ENCODE data around the gene ELOB.

ELOB gene

GRCh38 chr16:2810651-2811050, 33.6 kb upstream of the ELOB start:
- no peak for DNase-seq

GRCh38 chr16:2809149-2809760, 32.2 kb upstream of the ELOB start:
- no peak for DNase-seq

GRCh38 chr16:2808181-2808580, 31.1 kb upstream of the ELOB start:
- DNase-seq: no peak

- no peak for DNase-seq
These were observed 29.2 kb upstream of the ELOB start for GRCh38 chr16:2806286-2806685.

GRCh38 chr16:2804728-2805127, 27.6 kb upstream of the ELOB start:
- DNase-seq: no peak

- no peak for DNase-seq
These were observed 26.6 kb upstream of the ELOB start for GRCh38 chr16:2803545-2804195.

- DNase-seq: no peak
These were observed 22.8 kb upstream of the ELOB start for GRCh38 chr16:2799859-2800226.

- no peak for DNase-seq
These were observed 22.3 kb upstream of the ELOB start for GRCh38 chr16:2799205-2799858.

- DNase-seq: no peak
These were observed 21.7 kb upstream of the ELOB start for GRCh38 chr16:2798723-2799204.

GRCh38 chr16:2795395-2796143, 18.5 kb upstream of the ELOB start:
- no peak for DNase-seq

GRCh38 chr16:2792940-2793339, 15.9 kb upstream of the ELOB start:
- DNase-seq: no peak

GRCh38 chr16:2791174-2791573, 14.1 kb upstream of the ELOB start:
- no peak for DNase-seq

GRCh38 chr16:2790631-2791030, 13.6 kb upstream of the ELOB start:
- DNase-seq: no peak

- DNase-seq: no peak
These were observed 10.9 kb upstream of the ELOB start for GRCh38 chr16:2787961-2788360.

- DNase-seq: no peak
These were observed 10.3 kb upstream of the ELOB start, which contains the start of gene PRSS33 for GRCh38 chr16:2787406-2787805. TSS of gene PRSS33 (minus strand) at chr16:2787560. CDS start at chr16:2786547, 1,013 bp downstream.

GRCh38 chr16:2786826-2787151, 9.7 kb upstream of the ELOB start:
- DNase-seq: no peak

GRCh38 chr16:2786061-2786825, 9.2 kb upstream of the ELOB start:
- no peak for DNase-seq

- no peak for DNase-seq
These were observed 8.3 kb upstream of the ELOB start for GRCh38 chr16:2785101-2785991.

- no peak for DNase-seq
These were observed 7.4 kb upstream of the ELOB start for GRCh38 chr16:2784358-2785100.

GRCh38 chr16:2783581-2784357, 6.7 kb upstream of the ELOB start:
- no peak for DNase-seq
